HG03521 (cell line): ENCODE measurements around the gene ZSCAN12.

Experiments used
- ATAC-seq: cut with Tn5 transposase; IDR thresholded peaks from one replicate; pipeline ENCODE4 v1.9.1; 2021; ENCODE audit warnings: mild to moderate bottlenecking, moderate library complexity; ENCODE audit not compliant: unreplicated experiment

Gene ZSCAN12

GRCh38 chr6:28333047-28333446 is 66.5 kb downstream of the ZSCAN12 start:
- no peak for ATAC-seq

DNA sequence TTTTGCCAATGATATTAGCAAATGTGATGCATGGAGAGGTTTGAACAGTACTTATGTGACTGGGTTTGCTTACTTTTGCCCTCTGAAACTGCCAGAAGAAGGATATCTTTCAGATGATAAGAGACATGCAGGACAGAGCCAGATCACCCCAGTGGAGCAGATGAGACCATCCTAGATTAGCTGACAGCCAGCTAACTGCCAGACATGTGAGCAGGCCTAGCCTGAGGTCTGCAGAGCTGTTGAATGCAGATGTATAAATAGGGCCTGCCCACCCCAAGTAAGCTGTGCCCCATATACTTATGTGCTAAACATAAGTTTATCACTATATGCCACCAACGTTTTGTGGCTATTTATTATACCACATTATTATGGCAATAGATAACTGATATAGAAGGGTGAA is 69.5 kb downstream of the ZSCAN12 start:
- no peak for ATAC-seq
